ENCODE data around the gene SYN1. TPM values are rescaled to one million over a fixed set of nuclear protein-coding genes. Genes with fewer than 3 reads are reported as not detected.
"Not testable (repeated sequence)": the region's sequence is repeated elsewhere in the genome, so short reads cannot be mapped to it uniquely, and the experiment has no call there.

Gene SYN1
- polyA plus RNA-seq (2013, experiment 1 of 2): 17.3 TPM
- polyA plus RNA-seq (2013, experiment 2 of 2): 17.7 TPM

DNA sequence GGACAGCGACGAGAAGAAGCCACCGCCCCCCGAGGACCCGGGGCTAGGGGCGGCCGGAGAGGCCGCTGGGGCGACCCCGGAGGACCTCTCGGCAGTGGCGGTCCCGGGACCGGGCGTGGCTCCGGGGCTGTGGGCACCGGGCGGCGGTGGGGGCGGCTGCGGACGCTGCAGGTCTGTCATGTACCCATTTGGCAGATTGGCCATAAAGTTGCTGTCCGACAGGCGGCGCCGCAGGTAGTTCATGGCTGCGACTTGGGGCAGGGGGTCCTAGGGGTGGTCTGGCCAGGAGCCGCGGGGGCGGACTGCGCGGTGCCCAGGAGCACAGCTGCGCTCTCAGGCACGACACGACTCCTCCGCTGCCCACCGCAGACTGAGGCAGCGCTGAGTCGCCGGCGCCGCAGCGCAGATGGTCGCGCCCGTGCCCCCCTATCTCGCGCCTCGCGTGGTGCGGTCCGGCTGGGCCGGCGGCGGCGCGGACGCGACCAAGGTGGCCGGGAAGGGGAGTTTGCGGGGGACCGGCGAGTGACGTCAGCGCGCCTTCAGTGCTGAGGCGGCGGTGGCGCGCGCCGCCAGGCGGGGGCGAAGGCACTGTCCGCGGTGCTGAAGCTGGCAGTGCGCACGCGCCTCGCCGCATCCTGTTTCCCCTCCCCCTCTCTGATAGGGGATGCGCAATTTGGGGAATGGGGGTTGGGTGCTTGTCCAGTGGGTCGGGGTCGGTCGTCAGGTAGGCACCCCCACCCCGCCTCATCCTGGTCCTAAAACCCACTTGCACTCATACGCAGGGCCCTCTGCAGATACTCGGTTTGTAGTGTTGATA lies at the start of gene SYN1:
Gene SYN1, minus strand, starts transcription at position 372 of the 817 bp plus-strand sequence. Its CDS starts 129 bp downstream, at position 243.
- Histone ChIP-seq H3K4me3 (ENCODE audit: low read length) (no peak within 1 kb of the TSS), H3K27ac (ENCODE audit: low read depth, low read length) (no peak within 1 kb of the TSS), H3K4me1 (ENCODE audit: control insufficient read depth, low read depth, low read length) (no peaks in the 10 kb centered on the region), H3K4ac (ENCODE audit: low read depth, low read length) (no peak within 1 kb of the TSS), H2BK120ac (ENCODE audit: low read depth, low read length) (no peak within 1 kb of the TSS), H3K79me2 (ENCODE audit: control insufficient read depth, insufficient read depth, low read length) (no peaks in the 10 kb centered on the region), H4K5ac (ENCODE audit: low read length) (no peak within 1 kb of the TSS), H3K4me2 (ENCODE audit: low read length) (no peak within 1 kb of the TSS), H4K8ac (ENCODE audit: low read depth, low read length) (no peak within 1 kb of the TSS), H2BK15ac (replicated peaks; ENCODE audit: low read depth) (no peak within 1 kb of the TSS), H3K23ac (ENCODE audit: low read length) (no peak within 1 kb of the TSS), H3K79me1 (ENCODE audit: low read length) (no peaks in the 10 kb centered on the region), H2AK5ac (ENCODE audit: low read length) (no peak within 1 kb of the TSS), H2BK5ac (ENCODE audit: low read length) (no peak within 1 kb of the TSS), H3K9ac (ENCODE audit: low read length) (no peak within 1 kb of the TSS), H3K27me3 (ENCODE audit: insufficient read depth, low read length, poor library complexity) (no peaks in the 10 kb centered on the region), H3K56ac (ENCODE audit: low read length) (no peak within 1 kb of the TSS), H3K36me3 (ENCODE audit: control insufficient read depth, insufficient read depth, low read length) (no peaks in the 10 kb centered on the region), H3K18ac (ENCODE audit: low read length) (no peak within 1 kb of the TSS)
- DNase-seq: peak; percentile 82
- WGBS (ENCODE audit: extremely low coverage, insufficient coverage, low lambda C conversion rate): no CpG with 5 or more reads among the region's 88 CpGs

DNA sequence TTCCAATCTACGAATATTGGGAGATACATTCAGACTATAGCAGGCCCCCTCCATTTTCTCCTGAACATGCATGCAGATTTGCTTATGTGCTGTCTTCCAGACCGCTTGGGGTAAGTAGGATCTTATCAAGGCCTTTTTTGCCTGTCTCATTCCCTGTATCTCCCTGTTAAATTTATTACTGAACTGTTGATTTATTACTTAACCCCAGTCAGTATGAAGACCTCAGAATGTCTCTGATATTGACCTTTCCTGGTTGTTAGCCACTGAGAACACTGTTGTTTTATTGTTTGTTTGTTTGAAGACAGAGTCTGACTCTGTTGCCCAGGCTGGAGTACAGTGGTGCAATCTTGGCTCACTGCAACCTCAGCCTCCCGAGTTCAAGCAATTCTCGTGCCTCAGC lies 46.1 kb upstream of the SYN1 start:
- DNase-seq; H3K23ac ChIP-seq (ENCODE audit: low read length); H3K36me3 ChIP-seq (ENCODE audit: control insufficient read depth, insufficient read depth, low read length); H3K27ac ChIP-seq (ENCODE audit: low read depth, low read length); H3K4ac ChIP-seq (ENCODE audit: low read depth, low read length); H3K79me1 ChIP-seq (ENCODE audit: low read length); H2AK5ac ChIP-seq (ENCODE audit: low read length); H4K8ac ChIP-seq (ENCODE audit: low read depth, low read length); H2BK5ac ChIP-seq (ENCODE audit: low read length); H3K4me3 ChIP-seq (ENCODE audit: low read length); H3K27me3 ChIP-seq (ENCODE audit: insufficient read depth, low read length, poor library complexity); H3K18ac ChIP-seq (ENCODE audit: low read length); H3K56ac ChIP-seq (ENCODE audit: low read length); H3K79me2 ChIP-seq (ENCODE audit: control insufficient read depth, insufficient read depth, low read length); H3K4me2 ChIP-seq (ENCODE audit: low read length); H2BK15ac ChIP-seq (replicated peaks; ENCODE audit: low read depth); H3K9ac ChIP-seq (ENCODE audit: low read length); H2BK120ac ChIP-seq (ENCODE audit: low read depth, low read length); H3K4me1 ChIP-seq (ENCODE audit: control insufficient read depth, low read depth, low read length); H4K5ac ChIP-seq (ENCODE audit: low read length): not testable (repeated sequence)
- no CpG with 5 or more reads among the region's 4 CpGs for WGBS (ENCODE audit: extremely low coverage, insufficient coverage, low lambda C conversion rate)

DNA sequence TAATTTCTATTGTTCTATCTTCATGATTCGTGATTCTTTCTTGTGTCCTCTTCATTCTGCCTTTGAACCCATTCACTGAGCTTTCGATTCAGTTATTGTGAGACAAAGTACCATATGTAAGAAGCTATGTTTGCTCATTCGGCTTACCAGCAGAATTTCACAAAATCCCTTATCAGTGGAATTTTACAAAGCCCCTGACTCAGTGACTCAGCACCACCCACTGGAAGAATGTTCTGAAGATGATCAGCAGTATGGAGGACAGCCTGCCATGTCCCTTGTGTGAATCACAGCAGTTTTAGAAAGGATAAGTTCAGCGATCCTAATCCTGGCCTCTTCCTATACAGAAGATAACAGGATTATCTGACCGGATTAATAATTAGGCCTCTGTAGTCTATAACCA lies 45.1 kb upstream of the SYN1 start:
- Histone ChIP-seq H3K27ac (ENCODE audit: low read depth, low read length) (no peak overlapping the region), H3K27me3 (ENCODE audit: insufficient read depth, low read length, poor library complexity) (no peaks in the 10 kb centered on the region), H3K4me3 (ENCODE audit: low read length) (no peak overlapping the region), H2AK5ac (ENCODE audit: low read length) (no peak overlapping the region), H3K56ac (ENCODE audit: low read length) (no peak overlapping the region), H3K36me3 (ENCODE audit: control insufficient read depth, insufficient read depth, low read length) (no peaks in the 10 kb centered on the region), H3K18ac (ENCODE audit: low read length) (no peak overlapping the region), H3K9ac (ENCODE audit: low read length) (no peak overlapping the region), H2BK15ac (replicated peaks; ENCODE audit: low read depth) (no peak overlapping the region), H3K79me1 (ENCODE audit: low read length) (no peaks in the 10 kb centered on the region), H3K4me2 (ENCODE audit: low read length) (no peak overlapping the region), H2BK5ac (ENCODE audit: low read length) (no peak overlapping the region), H3K23ac (ENCODE audit: low read length) (no peak overlapping the region), H3K4me1 (ENCODE audit: control insufficient read depth, low read depth, low read length) (no peaks in the 10 kb centered on the region), H4K5ac (ENCODE audit: low read length) (no peak overlapping the region), H2BK120ac (ENCODE audit: low read depth, low read length) (no peak overlapping the region), H4K8ac (ENCODE audit: low read depth, low read length) (no peak overlapping the region), H3K79me2 (ENCODE audit: control insufficient read depth, insufficient read depth, low read length) (no peaks in the 10 kb centered on the region), H3K4ac (ENCODE audit: low read depth, low read length) (no peak overlapping the region)
- no CpG with 5 or more reads among the region's 5 CpGs for WGBS (ENCODE audit: extremely low coverage, insufficient coverage, low lambda C conversion rate)
- no peak for DNase-seq

DNA sequence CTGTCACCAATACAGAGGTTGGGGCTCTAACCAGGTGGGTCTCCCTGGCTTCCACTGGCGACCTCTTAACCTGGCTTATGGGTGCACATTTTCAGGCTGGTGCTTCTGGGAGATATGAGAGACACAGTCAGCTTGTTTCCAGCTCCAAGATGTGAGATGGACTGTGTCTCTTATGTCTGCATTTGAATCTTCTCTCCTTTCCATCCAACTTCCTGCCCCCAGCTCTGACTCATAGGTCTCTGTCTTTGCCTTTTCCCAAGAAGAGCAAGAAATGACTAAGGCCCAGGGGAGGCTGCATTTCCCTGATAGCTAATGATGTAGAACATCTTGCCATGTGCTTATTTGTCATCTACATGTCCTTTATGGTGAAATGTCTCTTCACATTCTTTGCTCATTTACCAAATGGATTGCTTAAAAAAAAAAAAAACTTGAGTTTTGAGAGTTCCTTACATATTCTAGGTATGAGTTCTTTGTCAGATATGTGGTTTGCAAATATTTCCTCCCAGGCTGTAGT lies 42.5 kb upstream of the SYN1 start:
- DNase-seq: peak; percentile 38
- no peak overlapping the region for H4K5ac ChIP-seq (ENCODE audit: low read length)
- no peak overlapping the region for H3K23ac ChIP-seq (ENCODE audit: low read length)
- no peak overlapping the region for H3K4me2 ChIP-seq (ENCODE audit: low read length)
- no peaks in the 10 kb centered on the region for H3K4me1 ChIP-seq (ENCODE audit: control insufficient read depth, low read depth, low read length)
- H4K8ac ChIP-seq (ENCODE audit: low read depth, low read length): no peak overlapping the region
- no peak overlapping the region for H2AK5ac ChIP-seq (ENCODE audit: low read length)
- no CpG with 5 or more reads among the region's 1 CpG for WGBS (ENCODE audit: extremely low coverage, insufficient coverage, low lambda C conversion rate)
- H3K56ac ChIP-seq (ENCODE audit: low read length): no peak overlapping the region
- H3K18ac ChIP-seq (ENCODE audit: low read length): no peak overlapping the region
- H3K79me1 ChIP-seq (ENCODE audit: low read length): no peaks in the 10 kb centered on the region
- H2BK120ac ChIP-seq (ENCODE audit: low read depth, low read length): no peak overlapping the region
- H3K79me2 ChIP-seq (ENCODE audit: control insufficient read depth, insufficient read depth, low read length): no peaks in the 10 kb centered on the region
- H3K27ac ChIP-seq (ENCODE audit: low read depth, low read length): no peak overlapping the region
- H3K9ac ChIP-seq (ENCODE audit: low read length): no peak overlapping the region
- H2BK5ac ChIP-seq (ENCODE audit: low read length): no peak overlapping the region
- H3K27me3 ChIP-seq (ENCODE audit: insufficient read depth, low read length, poor library complexity): no peaks in the 10 kb centered on the region
- H3K4ac ChIP-seq (ENCODE audit: low read depth, low read length): no peak overlapping the region
- no peak overlapping the region for H2BK15ac ChIP-seq (replicated peaks; ENCODE audit: low read depth)
- H3K36me3 ChIP-seq (ENCODE audit: control insufficient read depth, insufficient read depth, low read length): no peaks in the 10 kb centered on the region
- no peak overlapping the region for H3K4me3 ChIP-seq (ENCODE audit: low read length)

DNA sequence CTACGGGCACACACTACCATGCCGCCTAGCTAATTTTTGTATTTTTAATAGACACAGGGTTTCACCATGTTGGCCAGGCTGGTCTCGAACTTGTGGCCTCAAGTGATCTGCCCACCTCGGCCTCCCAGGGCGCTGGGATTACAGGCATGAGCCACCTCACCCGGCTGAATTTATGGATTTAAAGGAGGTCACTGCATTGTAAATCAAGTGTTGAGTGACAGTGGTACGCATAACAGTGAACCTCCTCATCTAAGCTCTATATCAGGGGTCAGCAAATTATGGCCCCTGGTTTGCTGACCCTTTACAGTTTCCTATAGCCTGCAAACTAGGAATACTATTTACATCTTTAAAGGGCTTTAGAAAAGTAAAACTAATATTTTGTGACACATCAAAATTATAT lies 41.9 kb upstream of the SYN1 start:
- no peaks in the 10 kb centered on the region for H3K36me3 ChIP-seq (ENCODE audit: control insufficient read depth, insufficient read depth, low read length)
- no peak overlapping the region for H2BK5ac ChIP-seq (ENCODE audit: low read length)
- H3K4me2 ChIP-seq (ENCODE audit: low read length): no peak overlapping the region
- no CpG with 5 or more reads among the region's 7 CpGs for WGBS (ENCODE audit: extremely low coverage, insufficient coverage, low lambda C conversion rate)
- H3K18ac ChIP-seq (ENCODE audit: low read length): no peak overlapping the region
- no peak overlapping the region for H3K4me3 ChIP-seq (ENCODE audit: low read length)
- H4K5ac ChIP-seq (ENCODE audit: low read length): no peak overlapping the region
- no peaks in the 10 kb centered on the region for H3K27me3 ChIP-seq (ENCODE audit: insufficient read depth, low read length, poor library complexity)
- no peak overlapping the region for H3K9ac ChIP-seq (ENCODE audit: low read length)
- H3K79me2 ChIP-seq (ENCODE audit: control insufficient read depth, insufficient read depth, low read length): no peaks in the 10 kb centered on the region
- H2BK15ac ChIP-seq (replicated peaks; ENCODE audit: low read depth): no peak overlapping the region
- no peak overlapping the region for H2BK120ac ChIP-seq (ENCODE audit: low read depth, low read length)
- no peaks in the 10 kb centered on the region for H3K4me1 ChIP-seq (ENCODE audit: control insufficient read depth, low read depth, low read length)
- no peak overlapping the region for H4K8ac ChIP-seq (ENCODE audit: low read depth, low read length)
- H3K4ac ChIP-seq (ENCODE audit: low read depth, low read length): no peak overlapping the region
- H3K23ac ChIP-seq (ENCODE audit: low read length): no peak overlapping the region
- no peak overlapping the region for H3K56ac ChIP-seq (ENCODE audit: low read length)
- H2AK5ac ChIP-seq (ENCODE audit: low read length): no peak overlapping the region
- H3K27ac ChIP-seq (ENCODE audit: low read depth, low read length): no peak overlapping the region
- no peak for DNase-seq
- H3K79me1 ChIP-seq (ENCODE audit: low read length): no peaks in the 10 kb centered on the region

DNA sequence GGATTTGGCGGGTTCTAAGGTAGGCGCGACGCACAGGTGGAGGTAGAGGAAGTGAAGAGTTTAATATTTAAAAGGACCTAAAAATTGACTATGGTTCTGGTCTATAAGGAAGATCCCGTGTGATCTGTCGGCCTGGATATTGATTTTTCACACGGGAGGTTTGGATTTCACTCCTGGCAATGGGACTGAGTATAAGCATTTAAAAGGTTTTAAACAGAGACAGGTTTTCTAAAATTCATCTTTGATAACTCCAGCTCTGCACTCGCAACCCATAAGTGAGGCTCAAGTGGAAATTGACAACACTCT lies 39.7 kb upstream of the SYN1 start:
- no peak overlapping the region for H3K4me3 ChIP-seq (ENCODE audit: low read length)
- H2BK15ac ChIP-seq (replicated peaks; ENCODE audit: low read depth): no peak overlapping the region
- no CpG with 5 or more reads among the region's 8 CpGs for WGBS (ENCODE audit: extremely low coverage, insufficient coverage, low lambda C conversion rate)
- no peaks in the 10 kb centered on the region for H3K79me2 ChIP-seq (ENCODE audit: control insufficient read depth, insufficient read depth, low read length)
- no peak overlapping the region for H2BK120ac ChIP-seq (ENCODE audit: low read depth, low read length)
- no peaks in the 10 kb centered on the region for H3K36me3 ChIP-seq (ENCODE audit: control insufficient read depth, insufficient read depth, low read length)
- H3K56ac ChIP-seq (ENCODE audit: low read length): no peak overlapping the region
- peak overlapping the region; percentile 56 for H4K8ac ChIP-seq (ENCODE audit: low read depth, low read length)
- no peak overlapping the region for H3K9ac ChIP-seq (ENCODE audit: low read length)
- H3K4me2 ChIP-seq (ENCODE audit: low read length): no peak overlapping the region
- no peak overlapping the region for H2BK5ac ChIP-seq (ENCODE audit: low read length)
- H4K5ac ChIP-seq (ENCODE audit: low read length): no peak overlapping the region
- no peak overlapping the region for H3K27ac ChIP-seq (ENCODE audit: low read depth, low read length)
- H2AK5ac ChIP-seq (ENCODE audit: low read length): no peak overlapping the region
- H3K79me1 ChIP-seq (ENCODE audit: low read length): no peaks in the 10 kb centered on the region
- H3K27me3 ChIP-seq (ENCODE audit: insufficient read depth, low read length, poor library complexity): no peaks in the 10 kb centered on the region
- no peak overlapping the region for H3K23ac ChIP-seq (ENCODE audit: low read length)
- peak overlapping the region; percentile 62 for H3K4ac ChIP-seq (ENCODE audit: low read depth, low read length)
- H3K18ac ChIP-seq (ENCODE audit: low read length): no peak overlapping the region
- no peaks in the 10 kb centered on the region for H3K4me1 ChIP-seq (ENCODE audit: control insufficient read depth, low read depth, low read length)
- DNase-seq: no peak

Measured in mesendoderm (in vitro differentiated cells).